ENCODE measurements around the gene S1PR5. TPM values are rescaled to one million over a fixed set of nuclear protein-coding genes. Genes with fewer than 3 reads are reported as not detected.

S1PR5 gene
- total and polyA plus RNA-seq, 9 of the 15 experiments (the other 6 are each of a cell fraction or from before 2014, with no cell fraction given): 0.03 to 0.54 (median 0.35) TPM; not detected in 4

DNA sequence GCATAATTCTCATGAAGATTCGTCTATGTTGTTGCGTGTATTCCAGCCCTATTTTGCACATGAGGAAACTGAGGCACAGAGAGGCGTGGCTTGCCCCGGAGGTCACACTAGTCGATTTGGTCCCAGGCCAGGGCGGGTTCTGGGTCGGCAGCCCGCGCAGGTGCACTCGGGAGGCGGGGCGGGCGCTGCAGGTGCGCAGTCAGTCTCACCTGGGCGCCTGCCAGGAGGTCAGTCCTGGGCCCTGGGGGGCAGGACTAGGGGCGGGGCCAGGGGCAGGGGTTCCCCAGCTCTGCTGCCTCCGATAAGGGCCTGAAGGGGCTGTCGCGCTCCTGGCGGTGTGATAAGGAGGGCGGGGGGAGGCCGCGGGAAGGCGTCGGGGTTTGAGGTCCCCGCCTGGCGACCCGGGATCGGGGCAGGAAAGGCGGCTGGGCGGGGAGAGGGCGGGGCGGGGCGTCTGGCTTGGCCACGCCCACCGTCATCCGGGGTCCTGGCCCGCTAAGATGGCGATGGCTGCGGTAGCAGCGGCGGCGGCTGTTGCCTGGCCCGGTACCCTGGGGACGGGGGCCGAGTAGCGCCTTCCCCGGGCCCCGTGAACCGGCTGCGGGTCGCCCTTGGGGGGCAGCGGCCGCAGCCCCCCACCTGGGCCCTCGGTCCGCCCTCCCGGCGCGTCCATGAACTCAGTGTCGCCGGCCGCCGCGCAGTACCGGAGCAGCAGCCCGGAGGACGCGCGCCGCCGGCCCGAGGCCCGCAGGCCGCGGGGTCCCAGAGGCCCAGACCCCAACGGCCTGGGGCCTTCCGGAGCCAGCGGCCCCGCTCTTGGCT is 26.4 kb upstream of the S1PR5 start, which contains the start of gene ATG4D (continued):
- TF ChIP-seq, protein P1, sequence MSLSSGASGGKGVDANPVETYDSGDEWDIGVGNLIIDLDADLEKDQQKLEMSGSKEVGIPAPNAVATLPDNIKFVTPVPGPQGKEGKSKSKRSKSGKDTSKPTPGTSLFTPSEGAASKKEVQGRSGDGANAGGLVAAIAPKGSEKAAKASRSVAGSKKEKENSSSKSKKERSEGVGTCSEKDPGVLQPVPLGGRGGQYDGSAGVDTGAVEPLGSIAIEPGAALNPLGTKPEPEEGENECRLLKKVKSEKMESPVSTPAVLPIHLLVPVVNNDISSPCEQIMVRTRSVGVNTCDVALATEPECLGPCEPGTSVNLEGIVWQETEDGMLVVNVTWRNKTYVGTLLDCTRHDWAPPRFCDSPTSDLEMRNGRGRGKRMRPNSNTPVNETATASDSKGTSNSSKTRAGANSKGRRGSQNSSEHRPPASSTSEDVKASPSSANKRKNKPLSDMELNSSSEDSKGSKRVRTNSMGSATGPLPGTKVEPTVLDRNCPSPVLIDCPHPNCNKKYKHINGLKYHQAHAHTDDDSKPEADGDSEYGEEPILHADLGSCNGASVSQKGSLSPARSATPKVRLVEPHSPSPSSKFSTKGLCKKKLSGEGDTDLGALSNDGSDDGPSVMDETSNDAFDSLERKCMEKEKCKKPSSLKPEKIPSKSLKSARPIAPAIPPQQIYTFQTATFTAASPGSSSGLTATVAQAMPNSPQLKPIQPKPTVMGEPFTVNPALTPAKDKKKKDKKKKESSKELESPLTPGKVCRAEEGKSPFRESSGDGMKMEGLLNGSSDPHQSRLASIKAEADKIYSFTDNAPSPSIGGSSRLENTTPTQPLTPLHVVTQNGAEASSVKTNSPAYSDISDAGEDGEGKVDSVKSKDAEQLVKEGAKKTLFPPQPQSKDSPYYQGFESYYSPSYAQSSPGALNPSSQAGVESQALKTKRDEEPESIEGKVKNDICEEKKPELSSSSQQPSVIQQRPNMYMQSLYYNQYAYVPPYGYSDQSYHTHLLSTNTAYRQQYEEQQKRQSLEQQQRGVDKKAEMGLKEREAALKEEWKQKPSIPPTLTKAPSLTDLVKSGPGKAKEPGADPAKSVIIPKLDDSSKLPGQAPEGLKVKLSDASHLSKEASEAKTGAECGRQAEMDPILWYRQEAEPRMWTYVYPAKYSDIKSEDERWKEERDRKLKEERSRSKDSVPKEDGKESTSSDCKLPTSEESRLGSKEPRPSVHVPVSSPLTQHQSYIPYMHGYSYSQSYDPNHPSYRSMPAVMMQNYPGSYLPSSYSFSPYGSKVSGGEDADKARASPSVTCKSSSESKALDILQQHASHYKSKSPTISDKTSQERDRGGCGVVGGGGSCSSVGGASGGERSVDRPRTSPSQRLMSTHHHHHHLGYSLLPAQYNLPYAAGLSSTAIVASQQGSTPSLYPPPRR (CRISPR knock-in tag; IDR thresholded peaks at IDR 0.05; ENCODE audit: borderline replicate concordance): no peak
- TF ChIP-seq MAFF (IDR thresholded peaks at IDR 0.05; ENCODE audit: low read length) (no peak), ZNF165 (CRISPR knock-in tag; IDR thresholded peaks at IDR 0.05; ENCODE audit: borderline replicate concordance) (no peak), TBL1XR1 (IDR thresholded peaks at IDR 0.05; ENCODE audit: low read length in 2 of 2) (peak in 1 of 2 experiments; percentile 82; a peak in 1 of 4 replicates), JUNB (CRISPR knock-in tag; conservative IDR thresholded peaks at IDR 0.05) (no peak), SMAD2 (IDR thresholded peaks at IDR 0.05; ENCODE audit: low read depth, low read length) (no peak), IFI16 (CRISPR knock-in tag; IDR thresholded peaks at IDR 0.05) (no peak), MED1 (CRISPR knock-in tag; IDR thresholded peaks at IDR 0.05; ENCODE audit: borderline replicate concordance) (no peak), NR1H2 (CRISPR knock-in tag; IDR thresholded peaks at IDR 0.05) (no peak), TCF7 (IDR thresholded peaks at IDR 0.05; ENCODE audit: borderline replicate concordance) (no peak), KDM5B (IDR thresholded peaks at IDR 0.05; ENCODE audit: insufficient replicate concordance, low read depth, low read length) (peak; percentile 72), KLF13 (tag; IDR thresholded peaks at IDR 0.05; ENCODE audit: borderline replicate concordance, low read depth) (no peak), ARHGAP35 (IDR thresholded peaks at IDR 0.05; ENCODE audit: partially characterized antibody) (no peak), CREB1 (IDR thresholded peaks at IDR 0.05) (peak; percentile 35; the same call in 1 of the 2 replicates), CREB1 (CRISPR knock-in tag; IDR thresholded peaks at IDR 0.05) (peak; percentile 43; the same call in 1 of the 2 replicates)
- TF ChIP-seq, protein P2, sequence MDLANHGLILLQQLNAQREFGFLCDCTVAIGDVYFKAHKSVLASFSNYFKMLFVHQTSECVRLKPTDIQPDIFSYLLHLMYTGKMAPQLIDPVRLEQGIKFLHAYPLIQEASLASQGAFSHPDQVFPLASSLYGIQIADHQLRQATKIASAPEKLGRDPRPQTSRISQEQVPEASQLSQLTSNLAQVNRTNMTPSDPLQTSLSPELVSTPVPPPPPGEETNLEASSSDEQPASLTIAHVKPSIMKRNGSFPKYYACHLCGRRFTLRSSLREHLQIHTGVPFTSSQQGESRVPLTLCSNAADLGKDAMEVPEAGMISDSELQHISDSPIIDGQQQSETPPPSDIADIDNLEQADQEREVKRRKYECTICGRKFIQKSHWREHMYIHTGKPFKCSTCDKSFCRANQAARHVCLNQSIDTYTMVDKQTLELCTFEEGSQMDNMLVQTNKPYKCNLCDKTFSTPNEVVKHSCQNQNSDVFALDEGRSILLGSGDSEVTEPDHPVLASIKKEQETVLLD (IDR thresholded peaks at IDR 0.05): peak; percentile 82

All from K562 (cell line).